ENCODE data around the gene SUFU. TPM values are rescaled to one million over a fixed set of nuclear protein-coding genes. Genes with fewer than 3 reads are reported as not detected.

The SUFU gene
- total and polyA plus RNA-seq, 2 of the 13 experiments (the other 11 are each of a cell fraction or from before 2014, with no cell fraction given) = 2.9 to 5.5 TPM

GRCh38 chr10:102461187-102462054, 42.4 kb upstream of the SUFU start (continued):
- TF ChIP-seq NKX3-1 (CRISPR knock-in tag; IDR thresholded peaks at IDR 0.05) (no peak), ELF1 (CRISPR knock-in tag; IDR thresholded peaks at IDR 0.05) (peak; percentile 48), ATF7-NPFF (CRISPR knock-in tag; IDR thresholded peaks at IDR 0.05; ENCODE audit: low read depth) (peak; percentile 68; the same call in 1 of the 2 replicates), SAP130 (CRISPR knock-in tag; IDR thresholded peaks at IDR 0.05; ENCODE audit: low read depth) (peak; percentile 62), REXO4 (CRISPR knock-in tag; IDR thresholded peaks at IDR 0.05; ENCODE audit: borderline replicate concordance) (no peak), ELK4 (CRISPR knock-in tag; IDR thresholded peaks at IDR 0.05; ENCODE audit: borderline replicate concordance) (no peak), ZNF570 (CRISPR knock-in tag; IDR thresholded peaks at IDR 0.05; ENCODE audit: borderline replicate concordance) (no peak), ZBTB42 (CRISPR knock-in tag; IDR thresholded peaks at IDR 0.05) (no peak), ZNF121 (CRISPR knock-in tag; IDR thresholded peaks at IDR 0.05) (no peak), ZFP90 (CRISPR knock-in tag; IDR thresholded peaks at IDR 0.05; ENCODE audit: borderline replicate concordance) (no peak; the same call in 1 of the 2 replicates), NBN (conservative IDR thresholded peaks at IDR 0.05) (no peak), TCF7 (IDR thresholded peaks at IDR 0.05; ENCODE audit: low read depth) (no peak), SPEN (CRISPR knock-in tag; IDR thresholded peaks at IDR 0.05; ENCODE audit: low read depth) (peak; percentile 62; the same call in 1 of the 2 replicates), HCFC1 (IDR thresholded peaks at IDR 0.05; ENCODE audit: low read depth, low read length) (peak; percentile 79), ARNTL (CRISPR knock-in tag; IDR thresholded peaks at IDR 0.05) (peak; percentile 62), HOXA5 (CRISPR knock-in tag; IDR thresholded peaks at IDR 0.05) (no peak), CBX2 (IDR thresholded peaks at IDR 0.05; ENCODE audit: low read depth, low read length) (no peak), CBX2 (CRISPR knock-in tag; IDR thresholded peaks at IDR 0.05; ENCODE audit: low read depth) (no peak)
- TF ChIP-seq, protein P1, sequence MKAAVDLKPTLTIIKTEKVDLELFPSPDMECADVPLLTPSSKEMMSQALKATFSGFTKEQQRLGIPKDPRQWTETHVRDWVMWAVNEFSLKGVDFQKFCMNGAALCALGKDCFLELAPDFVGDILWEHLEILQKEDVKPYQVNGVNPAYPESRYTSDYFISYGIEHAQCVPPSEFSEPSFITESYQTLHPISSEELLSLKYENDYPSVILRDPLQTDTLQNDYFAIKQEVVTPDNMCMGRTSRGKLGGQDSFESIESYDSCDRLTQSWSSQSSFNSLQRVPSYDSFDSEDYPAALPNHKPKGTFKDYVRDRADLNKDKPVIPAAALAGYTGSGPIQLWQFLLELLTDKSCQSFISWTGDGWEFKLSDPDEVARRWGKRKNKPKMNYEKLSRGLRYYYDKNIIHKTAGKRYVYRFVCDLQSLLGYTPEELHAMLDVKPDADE (CRISPR knock-in tag; IDR thresholded peaks at IDR 0.05) = no peak
- TF ChIP-seq, protein P2, sequence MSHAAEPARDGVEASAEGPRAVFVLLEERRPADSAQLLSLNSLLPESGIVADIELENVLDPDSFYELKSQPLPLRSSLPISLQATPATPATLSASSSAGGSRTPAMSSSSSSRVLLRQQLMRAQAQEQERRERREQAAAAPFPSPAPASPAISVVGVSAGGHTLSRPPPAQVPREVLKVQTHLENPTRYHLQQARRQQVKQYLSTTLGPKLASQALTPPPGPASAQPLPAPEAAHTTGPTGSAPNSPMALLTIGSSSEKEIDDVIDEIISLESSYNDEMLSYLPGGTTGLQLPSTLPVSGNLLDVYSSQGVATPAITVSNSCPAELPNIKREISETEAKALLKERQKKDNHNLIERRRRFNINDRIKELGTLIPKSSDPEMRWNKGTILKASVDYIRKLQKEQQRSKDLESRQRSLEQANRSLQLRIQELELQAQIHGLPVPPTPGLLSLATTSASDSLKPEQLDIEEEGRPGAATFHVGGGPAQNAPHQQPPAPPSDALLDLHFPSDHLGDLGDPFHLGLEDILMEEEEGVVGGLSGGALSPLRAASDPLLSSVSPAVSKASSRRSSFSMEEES (CRISPR knock-in tag; IDR thresholded peaks at IDR 0.05) = peak; percentile 72; the same call in 1 of the 2 replicates
- TF ChIP-seq, protein P3, sequence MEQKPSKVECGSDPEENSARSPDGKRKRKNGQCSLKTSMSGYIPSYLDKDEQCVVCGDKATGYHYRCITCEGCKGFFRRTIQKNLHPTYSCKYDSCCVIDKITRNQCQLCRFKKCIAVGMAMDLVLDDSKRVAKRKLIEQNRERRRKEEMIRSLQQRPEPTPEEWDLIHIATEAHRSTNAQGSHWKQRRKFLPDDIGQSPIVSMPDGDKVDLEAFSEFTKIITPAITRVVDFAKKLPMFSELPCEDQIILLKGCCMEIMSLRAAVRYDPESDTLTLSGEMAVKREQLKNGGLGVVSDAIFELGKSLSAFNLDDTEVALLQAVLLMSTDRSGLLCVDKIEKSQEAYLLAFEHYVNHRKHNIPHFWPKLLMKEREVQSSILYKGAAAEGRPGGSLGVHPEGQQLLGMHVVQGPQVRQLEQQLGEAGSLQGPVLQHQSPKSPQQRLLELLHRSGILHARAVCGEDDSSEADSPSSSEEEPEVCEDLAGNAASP (CRISPR knock-in tag; IDR thresholded peaks at IDR 0.05; ENCODE audit: borderline replicate concordance) = no peak
- TF ChIP-seq, protein P4, sequence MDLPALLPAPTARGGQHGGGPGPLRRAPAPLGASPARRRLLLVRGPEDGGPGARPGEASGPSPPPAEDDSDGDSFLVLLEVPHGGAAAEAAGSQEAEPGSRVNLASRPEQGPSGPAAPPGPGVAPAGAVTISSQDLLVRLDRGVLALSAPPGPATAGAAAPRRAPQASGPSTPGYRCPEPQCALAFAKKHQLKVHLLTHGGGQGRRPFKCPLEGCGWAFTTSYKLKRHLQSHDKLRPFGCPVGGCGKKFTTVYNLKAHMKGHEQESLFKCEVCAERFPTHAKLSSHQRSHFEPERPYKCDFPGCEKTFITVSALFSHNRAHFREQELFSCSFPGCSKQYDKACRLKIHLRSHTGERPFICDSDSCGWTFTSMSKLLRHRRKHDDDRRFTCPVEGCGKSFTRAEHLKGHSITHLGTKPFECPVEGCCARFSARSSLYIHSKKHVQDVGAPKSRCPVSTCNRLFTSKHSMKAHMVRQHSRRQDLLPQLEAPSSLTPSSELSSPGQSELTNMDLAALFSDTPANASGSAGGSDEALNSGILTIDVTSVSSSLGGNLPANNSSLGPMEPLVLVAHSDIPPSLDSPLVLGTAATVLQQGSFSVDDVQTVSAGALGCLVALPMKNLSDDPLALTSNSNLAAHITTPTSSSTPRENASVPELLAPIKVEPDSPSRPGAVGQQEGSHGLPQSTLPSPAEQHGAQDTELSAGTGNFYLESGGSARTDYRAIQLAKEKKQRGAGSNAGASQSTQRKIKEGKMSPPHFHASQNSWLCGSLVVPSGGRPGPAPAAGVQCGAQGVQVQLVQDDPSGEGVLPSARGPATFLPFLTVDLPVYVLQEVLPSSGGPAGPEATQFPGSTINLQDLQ (CRISPR knock-in tag; IDR thresholded peaks at IDR 0.05) = no peak

All from HepG2 (cell line).